ENCODE data around the gene G6PC2. TPM values are rescaled to one million over a fixed set of nuclear protein-coding genes. Genes with fewer than 3 reads are reported as not detected.

Gene G6PC2
- not detected in 5 replicates for total RNA-seq (2022; extraction: Qiagen RNA extraction)

GRCh38 chr2:168901003-168901402 lies at the start of gene G6PC2:
Gene G6PC2 (plus strand): TSS chr2:168901291. CDS start chr2:168901332, 41 bp downstream.

GRCh38 chr2:168890006-168890782 lies 10.9 kb upstream of the G6PC2 start, which contains the start of gene SPC25:
Gene SPC25 (minus strand): TSS chr2:168890430. CDS start chr2:168889519, 911 bp downstream.

Other genes starting within 250 kb of the G6PC2 start
- gene NOSTRIN, start 98.7 kb upstream of the G6PC2 start, total RNA-seq (2022; extraction: Qiagen RNA extraction) = 1.2 to 2.5 TPM (median 1.9 TPM) in 5 replicates
- 15.2 to 19.4 TPM (median 18.3 TPM) in 5 replicates for gene SPC25, start 10.9 kb upstream of the G6PC2 start, total RNA-seq (2022; extraction: Qiagen RNA extraction)
- gene ABCB11, start 130.0 kb downstream of the G6PC2 start, total RNA-seq (2022; extraction: Qiagen RNA extraction) = 0.01 to 0.06 TPM (median 0.02 TPM) in 5 replicates
- gene DHRS9, start 168.3 kb downstream of the G6PC2 start, total RNA-seq (2022; extraction: Qiagen RNA extraction) = 3.1 to 3.9 TPM (median 3.4 TPM) in 5 replicates